ENCODE results near the gene PI4KA.

DNA sequence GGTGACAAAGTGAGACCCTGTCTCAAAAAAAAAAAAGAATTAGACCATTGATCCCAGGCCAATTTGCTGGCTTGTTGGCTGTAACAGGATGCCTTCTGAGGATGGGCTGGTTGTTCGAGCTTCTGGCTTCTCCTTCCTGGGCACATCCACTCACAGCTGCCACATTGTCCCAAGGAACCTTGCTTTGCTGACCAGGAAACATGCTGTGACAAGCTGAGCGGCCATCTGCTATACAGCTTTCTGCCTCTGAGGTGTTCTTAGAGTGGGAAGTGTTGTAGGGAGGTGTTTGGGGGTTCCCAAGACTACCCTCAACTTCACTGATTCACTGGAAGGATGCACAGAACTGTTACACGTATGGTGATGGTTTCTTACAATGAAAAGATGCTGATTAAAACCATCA is 6.7 kb upstream of the PI4KA start:
- TF ChIP-seq POLR2A (IDR thresholded peaks at IDR 0.05) (no peak), EP300 (IDR thresholded peaks at IDR 0.05) (no peak)
- TF ChIP-seq, protein P1, sequence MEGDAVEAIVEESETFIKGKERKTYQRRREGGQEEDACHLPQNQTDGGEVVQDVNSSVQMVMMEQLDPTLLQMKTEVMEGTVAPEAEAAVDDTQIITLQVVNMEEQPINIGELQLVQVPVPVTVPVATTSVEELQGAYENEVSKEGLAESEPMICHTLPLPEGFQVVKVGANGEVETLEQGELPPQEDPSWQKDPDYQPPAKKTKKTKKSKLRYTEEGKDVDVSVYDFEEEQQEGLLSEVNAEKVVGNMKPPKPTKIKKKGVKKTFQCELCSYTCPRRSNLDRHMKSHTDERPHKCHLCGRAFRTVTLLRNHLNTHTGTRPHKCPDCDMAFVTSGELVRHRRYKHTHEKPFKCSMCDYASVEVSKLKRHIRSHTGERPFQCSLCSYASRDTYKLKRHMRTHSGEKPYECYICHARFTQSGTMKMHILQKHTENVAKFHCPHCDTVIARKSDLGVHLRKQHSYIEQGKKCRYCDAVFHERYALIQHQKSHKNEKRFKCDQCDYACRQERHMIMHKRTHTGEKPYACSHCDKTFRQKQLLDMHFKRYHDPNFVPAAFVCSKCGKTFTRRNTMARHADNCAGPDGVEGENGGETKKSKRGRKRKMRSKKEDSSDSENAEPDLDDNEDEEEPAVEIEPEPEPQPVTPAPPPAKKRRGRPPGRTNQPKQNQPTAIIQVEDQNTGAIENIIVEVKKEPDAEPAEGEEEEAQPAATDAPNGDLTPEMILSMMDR (IDR thresholded peaks at IDR 0.05) = no peak

Measured in tibial nerve (tissue), 4 donors.